Measurements from ENCODE around the gene CDK14.
A peak's percentile ranks its signal among the peaks of the same experiment; 100 is the strongest.

Gene CDK14

DNA sequence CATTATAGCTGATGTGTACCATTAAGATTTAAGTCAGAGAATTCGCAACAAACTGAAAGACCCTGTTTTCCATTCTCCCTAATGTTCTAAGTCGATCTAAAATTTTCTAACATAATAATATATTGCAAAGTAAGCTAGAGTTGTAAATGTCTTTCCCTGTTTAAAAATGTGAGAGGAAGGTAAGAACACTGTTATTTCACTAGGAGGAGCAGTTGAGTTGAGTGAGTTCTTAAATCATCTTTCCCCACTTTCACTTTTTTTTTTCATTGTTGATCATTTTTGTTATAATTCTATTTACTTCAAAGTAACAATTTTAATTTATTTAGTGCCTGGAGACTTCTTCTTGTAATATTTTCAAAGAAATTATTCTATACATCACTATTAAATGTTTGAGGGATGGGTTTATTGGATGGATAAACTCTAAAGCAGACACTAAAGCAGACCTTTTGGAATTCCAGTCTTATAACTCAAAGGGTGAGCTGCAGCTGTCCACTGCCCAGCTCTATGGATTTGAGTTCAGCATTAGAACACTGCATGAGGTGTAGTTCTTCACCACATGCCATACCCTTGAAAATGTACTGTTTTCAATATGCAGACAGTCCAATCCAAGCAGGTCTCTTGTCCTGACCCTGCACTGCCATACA, 486.9 kb downstream of the CDK14 start:
- DNase-seq = peak; percentile 52

DNA sequence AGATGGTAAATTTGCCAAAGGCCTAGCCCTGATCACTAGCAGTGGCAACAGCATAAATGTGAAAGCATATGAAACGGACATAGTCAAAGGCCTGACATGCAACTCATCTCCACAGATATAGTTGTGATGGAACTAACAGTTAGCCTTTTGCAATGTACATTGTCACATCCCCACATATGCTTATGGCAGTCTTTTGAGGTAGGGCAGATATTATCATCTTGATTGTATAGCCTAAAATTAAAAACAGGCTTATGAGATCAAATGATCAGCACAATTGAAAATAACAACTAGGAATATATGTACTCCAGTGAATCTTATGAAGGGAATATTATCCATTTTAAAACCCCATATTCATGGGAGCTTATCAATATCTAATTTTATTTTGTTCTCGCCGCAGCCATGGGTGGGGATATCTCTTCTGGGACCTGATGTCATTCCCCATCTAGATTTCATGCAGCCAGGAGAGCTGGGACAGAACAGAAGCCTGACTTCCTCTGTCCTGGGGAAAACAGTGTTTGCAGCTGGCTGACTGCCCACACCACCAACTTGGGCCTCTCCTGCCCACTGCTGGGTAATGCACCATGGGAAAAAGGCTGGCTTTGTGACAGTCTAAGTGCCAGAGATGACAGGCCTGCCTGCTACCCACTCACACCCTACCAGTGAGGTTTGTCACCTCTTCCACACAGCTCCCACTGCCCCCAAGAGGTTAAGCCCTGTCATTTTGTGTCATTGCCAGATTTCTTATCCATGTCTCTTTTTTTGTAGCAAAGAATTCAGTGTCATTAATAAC, 487.9 kb downstream of the CDK14 start:
- no peak for DNase-seq

DNA sequence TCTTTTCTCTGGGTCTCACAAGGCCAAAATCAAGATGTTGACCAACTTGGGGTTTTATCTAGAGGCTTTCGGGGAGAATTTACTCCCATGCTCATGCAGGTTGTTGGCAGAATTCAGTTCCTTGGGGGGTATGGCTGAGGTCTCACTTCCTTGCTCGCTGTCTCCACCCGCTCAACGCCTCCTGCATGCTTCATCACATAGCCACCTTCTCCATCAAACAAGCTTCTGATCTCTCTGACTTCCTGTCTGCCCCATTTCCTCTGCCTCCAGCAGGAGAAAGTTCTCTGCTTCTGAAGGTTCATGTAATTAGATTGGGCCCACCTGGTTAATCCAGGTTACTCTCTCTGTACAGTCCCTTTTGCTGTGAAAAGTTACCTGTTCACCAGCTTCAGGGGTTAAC, 489.1 kb downstream of the CDK14 start:
- no peak for DNase-seq

DNA sequence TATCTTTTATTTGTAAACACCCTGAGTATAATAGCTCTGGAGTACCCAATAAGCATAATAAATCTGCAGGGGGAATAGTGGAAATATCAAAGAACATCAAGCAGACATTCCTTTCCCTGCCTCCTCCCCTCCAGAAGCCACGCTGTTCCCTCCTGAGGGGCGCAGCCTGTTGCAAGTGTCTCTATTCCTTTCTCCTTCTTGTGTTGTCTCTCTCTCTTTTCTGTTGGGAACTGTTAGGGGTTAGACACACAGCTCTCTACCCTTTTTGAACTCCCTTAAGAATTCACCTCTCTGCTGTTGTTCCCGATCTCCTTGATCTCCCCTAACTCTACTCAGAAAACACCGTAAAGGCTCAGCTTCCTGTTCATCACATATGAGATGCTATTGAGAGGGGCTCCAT, 490.1 kb downstream of the CDK14 start:
- no peak for DNase-seq

DNA sequence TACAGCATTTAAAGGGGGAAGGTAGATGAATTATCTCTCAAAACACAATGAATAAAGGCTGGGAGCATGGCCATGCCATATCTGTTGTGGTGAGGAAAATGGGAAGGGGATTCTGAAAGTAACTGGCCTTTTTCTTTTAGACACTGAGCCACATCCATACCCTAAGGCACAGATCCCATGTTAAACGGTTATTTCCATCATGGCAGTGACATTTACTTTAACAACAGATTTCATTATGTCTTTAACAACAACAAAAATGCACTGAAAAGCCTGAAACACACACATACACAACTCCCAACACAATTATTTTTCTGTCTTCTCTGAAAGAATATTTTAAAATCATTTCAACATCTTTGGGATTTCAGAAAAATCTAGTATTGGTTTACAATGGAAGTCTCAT, 492.0 kb downstream of the CDK14 start:
- DNase-seq = no peak

DNA sequence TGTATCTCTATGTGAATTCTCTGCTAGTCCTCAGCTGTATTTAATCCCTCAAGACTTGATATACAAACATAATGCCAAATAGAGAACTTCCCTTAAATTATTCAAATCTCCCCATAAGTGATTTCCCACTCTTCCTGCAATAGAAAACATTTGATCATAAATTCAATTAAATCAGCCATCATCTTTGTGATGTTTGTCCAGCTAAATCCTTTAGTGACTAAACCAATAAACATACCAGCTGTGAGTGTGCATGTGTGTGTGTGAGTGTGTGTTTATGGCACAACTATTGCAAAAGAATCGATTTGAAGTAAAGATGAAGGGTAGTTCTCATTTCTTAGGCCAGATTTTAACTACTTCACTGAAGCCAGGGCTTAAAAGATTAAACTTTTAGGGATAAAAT, 492.6 kb downstream of the CDK14 start:
- DNase-seq = no peak

DNA sequence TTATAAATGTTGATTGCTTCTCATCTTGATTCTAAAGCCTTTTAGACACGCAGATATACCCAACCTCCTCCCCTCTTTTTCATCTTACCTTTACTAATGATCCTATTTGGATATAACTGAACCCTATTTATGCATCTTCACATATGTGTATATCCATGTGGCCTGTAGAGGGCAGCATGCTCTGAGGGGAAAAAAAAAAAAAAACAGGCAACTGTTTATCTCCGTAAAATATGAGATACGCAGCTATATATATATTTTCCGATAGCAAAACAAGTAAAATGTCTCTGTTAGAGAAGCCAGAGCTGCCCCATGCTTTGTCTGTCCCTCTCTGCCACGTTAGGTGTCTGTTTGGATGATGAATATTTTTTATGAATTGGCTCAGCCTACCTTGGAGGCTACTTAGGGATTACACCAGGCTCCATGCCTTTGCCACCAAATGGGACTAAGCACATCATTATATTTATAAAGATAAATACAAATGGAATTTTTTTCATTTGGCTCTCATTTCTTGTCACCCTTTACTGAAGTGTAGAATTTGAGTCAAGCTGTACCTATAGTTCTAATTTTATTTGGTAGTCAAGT, 493.4 kb downstream of the CDK14 start:
- peak; percentile 69 for DNase-seq

DNA sequence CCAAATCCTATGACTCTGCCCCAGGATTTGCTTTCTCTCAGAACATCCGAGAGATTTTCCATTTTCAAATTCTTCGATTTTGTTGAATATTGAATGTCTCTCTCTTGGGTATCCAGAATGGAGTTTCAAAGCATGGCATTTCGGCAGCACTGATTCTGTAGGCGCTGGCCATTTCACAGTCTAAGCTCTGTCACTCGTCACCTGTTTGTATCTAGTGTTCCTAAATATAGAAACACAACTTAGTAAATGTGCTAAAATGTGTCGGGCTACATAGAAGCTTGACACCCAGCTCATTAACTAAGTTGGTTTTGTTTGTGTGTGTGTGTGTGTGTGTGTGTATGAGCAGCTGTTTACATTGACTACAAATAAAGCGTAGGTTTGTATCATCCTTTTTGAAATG, 494.6 kb downstream of the CDK14 start:
- no peak for DNase-seq

DNA sequence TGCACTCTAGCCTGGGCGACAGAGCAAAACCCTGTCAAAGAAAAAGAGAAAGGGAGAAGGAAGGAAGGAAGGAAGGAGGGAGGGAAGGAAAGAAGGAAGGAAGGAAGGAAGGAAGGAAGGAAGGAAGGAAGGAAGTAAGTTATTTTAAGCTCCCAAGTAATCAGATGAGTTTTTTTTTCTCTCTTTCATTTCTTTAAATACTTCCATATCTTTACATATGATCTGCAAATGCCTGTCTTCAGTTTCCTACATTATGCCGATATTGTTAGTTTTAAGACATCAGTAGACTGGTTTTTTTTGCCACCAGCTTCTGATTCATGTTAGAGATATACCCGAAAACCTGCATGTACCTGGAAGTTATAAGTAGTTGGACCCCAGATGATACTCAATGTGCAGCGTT, 495.5 kb downstream of the CDK14 start:
- no peak for DNase-seq

DNA sequence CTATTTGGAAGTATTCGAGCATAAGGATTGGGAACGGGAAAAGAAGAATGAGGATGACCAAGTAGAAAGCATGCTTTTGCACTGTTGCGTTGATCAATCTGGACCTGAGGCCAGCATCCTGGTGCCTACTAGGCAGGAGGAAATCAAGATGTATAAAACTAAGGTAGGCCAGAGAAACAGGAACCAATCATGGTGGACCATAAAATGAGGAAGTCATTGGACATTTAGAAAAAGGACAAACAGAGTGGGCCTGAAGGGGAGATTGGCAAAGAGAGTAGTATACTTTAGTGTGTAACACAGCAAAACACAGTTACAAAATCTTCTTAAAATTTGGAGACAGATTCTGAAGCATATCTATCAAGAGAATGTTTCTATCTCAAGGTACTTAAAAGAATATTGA, 497.1 kb downstream of the CDK14 start:
- no peak for DNase-seq

DNA sequence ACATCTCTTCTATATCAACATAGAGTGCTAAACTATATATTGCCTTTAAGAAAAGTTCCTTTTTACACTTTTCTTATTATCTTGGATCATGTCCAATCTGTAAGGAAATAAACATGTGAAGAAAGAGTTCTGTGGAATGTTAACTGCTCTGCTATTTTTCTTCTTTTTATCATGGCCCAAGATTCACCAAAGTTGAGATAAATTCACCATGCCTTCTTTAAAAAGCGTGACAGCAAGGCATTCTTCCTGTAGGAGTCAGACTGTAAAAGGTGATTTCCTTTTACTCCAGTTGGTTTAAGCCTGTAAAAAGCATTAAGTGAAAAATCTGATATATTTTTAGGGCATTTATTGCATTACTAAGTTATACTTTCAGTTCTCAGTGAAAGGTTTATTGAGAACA, 502.4 kb downstream of the CDK14 start:
- no peak for DNase-seq

DNA sequence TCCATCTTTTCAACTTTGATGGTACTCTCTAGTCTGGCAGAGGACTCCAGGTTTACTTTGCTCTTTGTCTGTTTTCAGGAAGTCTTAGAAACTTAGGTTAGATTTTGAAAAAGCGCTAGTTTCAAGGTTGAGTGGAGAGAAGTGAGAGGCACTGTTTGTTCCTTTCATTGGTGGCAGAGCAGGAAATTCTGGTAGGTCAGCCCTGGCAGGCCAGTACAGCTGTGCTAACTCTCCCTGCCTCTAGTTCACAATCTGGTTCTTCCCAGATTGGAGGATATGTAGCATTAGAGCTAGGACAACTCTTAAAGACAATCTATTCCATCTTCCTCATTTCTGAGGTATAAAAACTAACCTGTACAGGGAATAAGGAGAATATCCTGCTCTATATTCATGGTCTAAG, 507.2 kb downstream of the CDK14 start:
- DNase-seq = no peak

DNA sequence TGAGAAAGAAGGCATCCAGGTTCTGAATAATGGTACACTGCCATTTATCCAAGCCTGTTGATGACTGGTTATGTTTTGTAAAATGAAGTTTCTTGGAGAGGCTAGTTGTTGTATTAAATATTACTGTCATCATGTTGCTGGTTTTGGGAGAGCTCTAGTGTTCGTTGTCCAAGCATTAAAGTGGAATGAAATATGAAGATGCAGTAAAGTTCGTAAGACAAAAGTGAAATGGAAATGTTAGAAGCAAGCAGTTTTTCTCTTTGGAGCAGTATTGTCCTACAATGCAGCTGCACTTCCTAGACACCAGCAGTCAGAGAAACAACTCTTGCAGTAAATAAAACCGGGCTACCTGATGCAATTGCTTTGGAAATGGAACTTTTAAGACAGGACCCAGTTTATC, 511.3 kb downstream of the CDK14 start:
- no peak for DNase-seq

DNA sequence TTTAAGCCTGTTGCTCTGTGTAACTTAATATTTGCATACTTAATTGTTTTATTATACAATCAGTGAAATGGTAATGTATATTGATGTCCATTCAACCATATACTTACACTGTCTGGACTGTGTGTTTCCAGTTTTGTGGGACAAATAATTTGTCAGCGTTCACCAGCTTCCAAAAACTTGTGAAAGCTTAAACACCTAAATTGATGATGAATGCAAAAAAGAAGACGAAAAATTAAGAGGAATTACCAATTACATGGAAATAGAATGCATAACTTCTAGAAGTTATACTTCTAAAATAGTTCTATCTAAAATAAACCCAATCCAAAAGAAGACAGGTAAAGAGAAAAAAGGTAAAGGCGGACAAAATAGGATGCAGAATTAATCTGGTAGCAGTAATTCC, 513.1 kb downstream of the CDK14 start:
- no peak for DNase-seq

DNA sequence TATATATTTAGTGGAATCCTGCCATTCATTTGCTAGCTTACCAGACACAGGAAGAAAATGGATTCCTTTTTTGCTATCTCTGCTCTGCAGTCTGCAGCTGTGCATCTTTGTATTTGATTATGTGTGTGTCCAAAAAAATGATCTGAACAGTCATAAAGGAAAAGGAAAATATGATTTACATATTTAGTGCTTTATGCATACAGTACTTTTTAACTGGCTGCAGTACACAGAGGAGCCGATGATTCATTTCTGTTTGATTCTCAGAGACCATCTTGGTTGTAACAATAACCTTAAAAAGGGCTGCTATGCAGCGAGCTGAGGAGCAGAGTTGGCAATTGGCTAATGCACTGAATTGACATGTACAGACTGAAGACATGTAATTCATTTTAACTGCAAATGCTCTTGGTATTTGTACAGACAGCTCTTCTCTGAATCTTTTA, 516.8 kb downstream of the CDK14 start:
- peak; percentile 60 for DNase-seq

DNA sequence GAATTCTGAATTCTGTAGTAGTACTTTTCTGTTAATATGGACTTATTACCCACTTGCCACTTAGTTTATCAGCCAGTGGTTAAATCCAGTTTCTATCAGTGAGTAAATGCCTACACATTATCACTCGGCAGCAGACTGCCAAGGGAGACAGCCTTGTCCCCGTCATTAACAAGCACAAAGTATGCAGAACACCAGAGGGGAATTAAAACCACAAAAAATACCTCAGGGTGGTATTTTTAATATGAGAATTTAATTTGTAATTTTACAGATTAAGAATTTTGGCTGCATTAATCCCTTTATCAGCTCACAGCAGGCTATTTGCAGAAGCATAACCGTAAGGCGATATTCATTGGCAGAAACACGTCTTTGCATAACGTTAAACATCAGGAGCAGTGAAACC, 518.1 kb downstream of the CDK14 start:
- DNase-seq = no peak

DNA sequence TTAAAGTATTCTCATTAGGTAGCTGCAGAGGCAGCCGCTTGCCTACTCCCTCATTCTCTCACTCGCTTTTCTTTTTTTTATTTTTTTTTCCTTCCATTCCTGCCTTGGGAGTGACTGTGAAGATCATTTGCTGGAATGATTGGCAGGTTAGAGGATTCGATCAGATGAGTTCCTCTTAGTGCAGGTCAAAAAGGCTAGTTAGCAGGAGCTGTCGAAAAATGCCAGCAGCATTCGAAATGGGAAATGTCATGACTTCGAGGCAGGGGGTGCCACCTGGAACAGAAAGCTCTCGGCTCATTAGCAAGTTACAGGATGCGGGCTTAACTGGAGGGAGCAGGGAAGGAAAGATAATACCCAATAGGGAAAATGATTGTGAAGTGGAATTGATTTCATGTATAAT, 530.6 kb downstream of the CDK14 start:
- peak; percentile 44 for DNase-seq

DNA sequence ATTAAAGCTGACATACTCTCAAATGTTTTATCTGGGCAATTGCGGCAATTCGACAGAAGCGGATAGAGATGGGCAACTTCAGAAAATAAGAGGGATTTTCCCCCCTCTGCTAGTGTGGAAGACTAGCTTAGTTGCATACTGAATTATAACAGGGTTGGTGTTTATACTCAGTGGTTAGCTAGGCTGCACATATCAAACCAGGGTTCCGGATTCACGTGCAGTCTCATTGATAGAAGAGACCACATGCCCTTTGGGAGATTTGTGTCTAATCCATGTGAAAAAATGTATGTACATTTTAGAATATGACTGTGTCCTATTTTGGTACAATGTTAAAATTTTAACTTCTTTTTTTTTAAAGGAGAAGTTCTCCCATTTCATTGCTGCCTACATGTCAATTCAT, 531.2 kb downstream of the CDK14 start:
- no peak for DNase-seq

DNA sequence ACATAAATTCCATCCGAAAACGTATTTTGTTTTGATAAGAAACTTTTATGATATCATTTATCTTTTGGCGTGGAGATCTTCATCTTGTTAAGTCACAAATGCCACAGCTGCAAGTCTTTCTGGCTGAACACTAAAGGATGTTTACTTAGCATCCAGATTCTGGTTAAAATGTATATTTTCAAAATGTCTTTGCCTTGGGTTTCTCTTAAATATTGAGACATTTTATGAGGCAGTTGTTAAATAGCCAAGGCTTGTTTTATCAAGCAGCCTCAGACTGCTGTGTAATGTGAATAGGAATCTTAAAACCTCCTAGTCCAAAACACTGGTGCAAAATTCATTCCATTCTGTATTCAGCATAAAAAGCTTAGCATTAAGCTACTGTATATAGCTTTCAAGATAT, 531.8 kb downstream of the CDK14 start:
- DNase-seq = no peak

DNA sequence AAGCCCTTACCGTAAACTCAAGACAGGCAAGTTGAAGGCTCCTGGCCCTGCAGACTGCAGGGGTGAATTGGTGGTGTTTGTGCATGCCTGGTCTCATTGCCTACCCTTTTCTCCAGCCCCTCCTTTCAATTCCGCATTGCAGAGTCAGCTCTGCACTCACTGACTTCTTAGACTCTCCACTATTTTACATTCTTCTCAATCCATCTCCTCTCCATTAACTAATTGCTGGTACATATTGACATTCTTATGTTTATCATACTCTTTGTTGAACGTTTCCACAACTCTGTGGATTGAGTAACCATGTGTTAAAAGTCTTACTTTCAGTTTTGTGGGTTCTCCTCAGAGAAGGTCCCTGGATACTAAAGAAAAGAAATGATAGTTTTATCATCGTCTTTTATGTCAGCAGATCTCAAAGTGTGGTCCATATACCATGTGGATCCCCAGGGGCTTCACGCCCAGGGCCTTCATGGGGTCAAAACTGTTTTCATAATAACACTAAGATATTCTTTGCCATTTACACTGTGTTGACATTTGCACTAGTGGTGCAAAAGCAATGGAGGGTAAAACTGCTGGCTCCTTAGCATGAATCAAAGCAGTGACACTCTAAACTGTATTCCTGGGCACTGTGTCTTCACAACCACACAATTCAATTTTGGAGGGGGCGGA, 532.7 kb downstream of the CDK14 start:
- no peak for DNase-seq

DNA sequence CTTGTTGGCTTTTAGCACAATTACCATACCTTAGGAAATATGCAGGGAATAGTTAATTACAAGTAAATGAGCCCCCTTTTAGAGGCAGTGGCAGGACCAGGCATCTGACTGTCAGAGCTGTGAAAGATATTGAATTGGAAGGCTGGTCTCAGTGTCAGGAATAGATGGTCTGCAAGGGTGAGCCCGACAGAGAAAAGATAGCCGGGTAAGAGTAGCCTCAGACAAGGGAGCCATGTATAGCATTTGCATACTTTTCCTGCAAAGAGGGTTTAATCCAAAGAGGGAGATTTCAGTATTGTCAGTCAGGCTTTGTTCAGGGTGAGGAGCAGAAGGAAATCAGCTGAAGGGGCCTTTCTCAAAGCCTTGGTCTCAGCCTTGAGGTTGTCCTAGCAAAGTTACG, 539.2 kb downstream of the CDK14 start:
- no peak for DNase-seq

DNA sequence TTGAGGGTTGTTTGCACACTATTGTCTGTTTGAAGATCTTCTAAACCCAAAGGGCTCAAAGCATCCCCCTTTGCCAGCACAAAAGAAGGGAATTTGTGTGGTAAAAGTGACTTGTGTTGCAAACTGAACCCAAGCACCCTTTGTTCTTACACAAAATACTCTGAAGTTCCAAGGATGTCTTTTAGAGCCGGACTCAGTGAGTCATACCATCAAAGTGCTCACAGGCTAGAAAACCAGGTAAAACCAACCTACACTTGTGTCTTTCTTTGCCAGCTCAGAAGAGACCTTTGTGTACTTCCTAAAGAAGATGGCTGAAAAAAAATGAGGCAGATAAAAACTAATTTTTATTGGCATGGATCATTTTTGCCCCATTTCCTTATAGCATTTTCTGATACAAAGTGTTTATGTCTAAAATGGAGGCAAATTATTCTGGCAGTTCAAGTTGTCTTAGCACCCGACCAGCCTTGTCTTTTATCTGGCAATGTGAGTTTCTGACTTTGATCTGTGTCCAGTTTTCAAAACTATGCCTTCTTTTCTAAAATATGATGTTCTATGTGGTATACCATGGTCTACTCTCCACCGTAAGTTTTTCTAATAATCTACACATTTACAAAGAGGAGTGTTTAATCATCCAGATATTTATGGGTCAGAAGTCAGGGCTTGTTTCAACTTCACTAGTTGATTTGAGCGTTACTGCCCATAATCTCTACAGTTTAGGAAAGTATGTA, 539.7 kb downstream of the CDK14 start:
- no peak for DNase-seq

DNA sequence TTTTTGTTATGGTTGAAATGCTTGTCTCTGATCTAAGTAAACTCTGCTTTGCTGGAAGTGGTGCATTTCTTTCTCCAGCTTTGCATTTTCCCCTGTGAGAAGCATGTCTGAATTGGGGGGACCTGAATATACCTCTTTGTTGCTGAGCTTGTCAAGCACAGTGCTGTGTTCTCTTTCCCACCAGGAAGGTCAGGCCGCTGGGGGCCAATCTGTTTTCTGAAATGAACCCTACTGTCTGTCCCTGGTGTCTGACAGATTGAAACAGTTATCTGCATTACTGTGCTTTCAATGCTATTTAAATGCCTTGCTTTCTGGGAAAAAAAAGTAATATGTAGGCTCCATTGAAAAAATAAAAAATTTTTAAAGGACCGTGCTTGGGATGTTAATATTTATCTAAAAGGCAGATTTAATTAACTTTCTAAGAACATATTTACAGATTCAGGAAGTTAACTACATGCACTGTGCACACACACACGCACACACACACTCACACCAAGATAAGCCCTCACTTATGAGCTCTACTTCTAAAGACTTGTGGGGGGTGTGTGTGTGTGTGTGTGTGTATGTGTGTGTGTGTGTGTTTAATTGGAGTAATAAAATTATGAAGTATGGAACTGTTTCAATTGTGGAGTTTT, 541.1 kb downstream of the CDK14 start:
- no peak for DNase-seq
